Smooth muscle cell (in vitro differentiated cells): ENCODE measurements around the gene PTPRD. TPM values are rescaled to one million over a fixed set of nuclear protein-coding genes. Genes with fewer than 3 reads are reported as not detected.

Source experiments
- DNase-seq: peaks from one replicate; lab custom pipeline; 2025; ENCODE audit not compliant: unreplicated experiment; lab: John Stamatoyannopoulos, UW
- H2AFZ ChIP-seq: fragments of 200-600 bp; sonication (generic); 2 replicates; pipeline ENCODE4 v1.6.0; 2016; ENCODE audit warnings: antibody characterized with exemption, low read depth, mild to moderate bottlenecking
- H3F3A ChIP-seq: fragments of 200-600 bp; sonication (generic); 2 replicates; pipeline ENCODE4 v1.6.0; 2017; ENCODE audit warnings: antibody characterized with exemption, low read depth
- H3K27ac ChIP-seq: fragments of 200-600 bp; sonication (generic); 2 replicates; pipeline ENCODE4 v1.5.1; 2016; ENCODE audit warnings: low read depth, mild to moderate bottlenecking
- H3K27me3 ChIP-seq: fragments of 200-600 bp; sonication (generic); 2 replicates; pipeline ENCODE4 v1.6.1; 2016; ENCODE audit warnings: low read depth, mild to moderate bottlenecking
- H3K36me3 ChIP-seq: fragments of 200-600 bp; sonication (generic); 2 replicates; pipeline ENCODE4 v1.5.1; 2016; ENCODE audit warnings: low read depth
- H3K4me1 ChIP-seq: fragments of 200-600 bp; sonication (generic); 2 replicates; pipeline ENCODE4 v1.5.1; 2016; ENCODE audit warnings: low read depth
- H3K4me2 ChIP-seq: fragments of 200-600 bp; sonication (generic); 2 replicates; pipeline ENCODE4 v1.6.0; 2016; ENCODE audit warnings: mild to moderate bottlenecking
- H3K4me3 ChIP-seq: fragments of 200-600 bp; sonication (generic); 2 replicates; pipeline ENCODE4 v1.5.1; 2016; ENCODE audit warnings: mild to moderate bottlenecking
- H3K79me2 ChIP-seq: fragments of 200-600 bp; sonication (generic); 2 replicates; pipeline ENCODE4 v1.6.0; 2016; ENCODE audit warnings: low read depth, mild to moderate bottlenecking
- H3K9ac ChIP-seq: fragments of 200-600 bp; sonication (generic); 2 replicates; pipeline ENCODE4 v1.6.0; 2016; ENCODE audit warnings: low read depth
- H3K9me3 ChIP-seq: fragments of 200-600 bp; sonication (generic); replicated peaks from 2 replicates; pipeline ENCODE4 v1.5.1; 2016; ENCODE audit warnings: low read depth
- H4K20me1 ChIP-seq: fragments of 200-600 bp; sonication (generic); 2 replicates; pipeline ENCODE4 v1.6.0; 2016; ENCODE audit warnings: low read depth
- CTCF ChIP-seq: fragments of 200-600 bp; sonication (generic); IDR thresholded peaks from 2 replicates; pipeline ENCODE4 v1.5.1; 2017; ENCODE audit warnings: borderline replicate concordance, mild to moderate bottlenecking, antibody characterized with exemption; ENCODE audit not compliant: insufficient read depth, poor library complexity, severe bottlenecking
- WGBS: methylation state at CpG from one replicate; pipeline ENCODE4 v1.1.7; 2016; ENCODE audit warnings: low lambda C conversion rate; 5-methylcytosine and 5-hydroxymethylcytosine counted together
- polyA plus RNA-seq: library from polyadenylated mRNA; unstranded; fragments of >200 nt; fragmentation: Nextera tagmentation; extraction: Ambion mirVana; gene quantifications from 2 replicates; pipeline ENCODE4 v1.2.1, GENCODE V29; 2016
- total RNA-seq: library from RNA; depleted of rRNA; stranded (reverse); fragments of >200 nt; gene quantifications from 2 replicates; pipeline ENCODE4 v1.2.3, GENCODE V29; 2014

PTPRD gene
- total and polyA plus RNA-seq, 2 experiments from 2014 or later: 6.5 to 61.0 TPM

GRCh38 chr9:8569823-8570222, 2043.0 kb downstream of the PTPRD start:
- Histone ChIP-seq H3K4me1 (no peaks in the 10 kb centered on the region), H2AFZ (no peak overlapping the region), H3K9ac (no peak overlapping the region), H3K27ac (no peak overlapping the region), H3K79me2 (no peaks in the 10 kb centered on the region), H3K4me2 (no peak overlapping the region), H3K9me3 (no peaks in the 10 kb centered on the region), H3K36me3 (no peaks in the 10 kb centered on the region), H3K27me3 (no peaks in the 10 kb centered on the region), H3K4me3 (no peak overlapping the region), H3F3A (no peaks in the 10 kb centered on the region), H4K20me1 (no peaks in the 10 kb centered on the region)
- DNase-seq: no peak
- TF ChIP-seq CTCF: no peak
- WGBS: 98% methylated on average over 4 of the region's 4 CpGs

- Histone ChIP-seq H3K4me3 (no peak overlapping the region), H3K79me2 (no peaks in the 10 kb centered on the region), H3K36me3 (no peaks in the 10 kb centered on the region), H3K27me3 (no peaks in the 10 kb centered on the region), H2AFZ (no peak overlapping the region), H3K4me2 (no peak overlapping the region), H3F3A (no peaks in the 10 kb centered on the region), H3K9ac (no peak overlapping the region), H3K27ac (no peak overlapping the region), H3K9me3 (no peaks in the 10 kb centered on the region), H4K20me1 (no peaks in the 10 kb centered on the region), H3K4me1 (no peaks in the 10 kb centered on the region)
- TF ChIP-seq CTCF: no peak
- 99% methylated on average over 2 of the region's 2 CpGs for WGBS
- DNase-seq: no peak
Measured at GRCh38 chr9:8567963-8568579, 2044.7 kb downstream of the PTPRD start.

- H2AFZ ChIP-seq: no peak overlapping the region
- H3K36me3 ChIP-seq: no peaks in the 10 kb centered on the region
- no peaks in the 10 kb centered on the region for H3K27me3 ChIP-seq
- H3K4me1 ChIP-seq: peaks cover 9% of the 10 kb centered on the region
- no peak for TF ChIP-seq CTCF
- 94% methylated on average over 6 of the region's 6 CpGs for WGBS
- H3K9ac ChIP-seq: no peak overlapping the region
- H3F3A ChIP-seq: no peaks in the 10 kb centered on the region
- no peak overlapping the region for H3K27ac ChIP-seq
- no peaks in the 10 kb centered on the region for H3K9me3 ChIP-seq
- H3K4me2 ChIP-seq: no peak overlapping the region
- H3K79me2 ChIP-seq: no peaks in the 10 kb centered on the region
- no peaks in the 10 kb centered on the region for H4K20me1 ChIP-seq
- DNase-seq: no peak
- no peak overlapping the region for H3K4me3 ChIP-seq
Measured at GRCh38 chr9:8564960-8565359, 2047.8 kb downstream of the PTPRD start.
